DMS114 treated with DMSO at 0.1 percent for 48 hours (cell line): ENCODE data around the gene ELK4.
A peak's percentile ranks its signal among the peaks of the same experiment; 100 is the strongest.

Experiments used
- DNase-seq: peaks from one replicate; lab custom pipeline; 2025; ENCODE audit not compliant: unreplicated experiment; lab: John Stamatoyannopoulos, UW

ELK4 gene

GRCh38 chr1:205598841-205599668, 32.8 kb downstream of the ELK4 start:
- DNase-seq = no peak

DNA sequence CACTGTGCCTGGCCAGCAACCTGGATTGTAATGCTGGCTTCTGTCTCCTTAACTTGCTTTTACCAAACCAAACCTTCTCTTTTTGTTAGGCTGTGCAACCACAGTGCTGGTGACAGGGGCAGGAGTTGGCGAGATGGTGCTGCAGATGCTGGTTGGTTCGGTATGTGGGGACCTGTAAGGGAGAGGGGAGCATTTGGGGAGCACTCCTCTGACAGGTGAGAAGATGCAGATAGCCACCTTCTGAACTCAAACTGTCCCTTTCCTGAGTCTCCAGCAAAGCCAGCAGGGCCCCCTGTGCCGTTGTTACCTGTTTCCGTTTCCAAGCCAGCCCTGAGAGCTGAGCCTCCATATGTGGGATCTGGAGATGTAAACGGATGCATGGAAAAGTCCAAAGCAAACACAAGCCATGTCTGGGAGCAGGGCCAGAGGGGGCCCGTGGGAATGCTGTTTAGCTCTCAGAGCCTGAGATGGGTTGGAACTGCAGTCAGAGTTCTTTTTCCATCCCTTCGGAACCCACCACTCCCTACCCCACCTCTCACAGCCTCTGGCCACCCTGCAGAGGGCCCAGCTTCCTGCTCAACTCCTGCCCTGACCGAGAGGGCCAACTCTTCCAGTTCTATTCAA, 34.0 kb downstream of the ELK4 start:
- no peak for DNase-seq

GRCh38 chr1:205596876-205597275, 34.9 kb downstream of the ELK4 start:
- DNase-seq = no peak

DNA sequence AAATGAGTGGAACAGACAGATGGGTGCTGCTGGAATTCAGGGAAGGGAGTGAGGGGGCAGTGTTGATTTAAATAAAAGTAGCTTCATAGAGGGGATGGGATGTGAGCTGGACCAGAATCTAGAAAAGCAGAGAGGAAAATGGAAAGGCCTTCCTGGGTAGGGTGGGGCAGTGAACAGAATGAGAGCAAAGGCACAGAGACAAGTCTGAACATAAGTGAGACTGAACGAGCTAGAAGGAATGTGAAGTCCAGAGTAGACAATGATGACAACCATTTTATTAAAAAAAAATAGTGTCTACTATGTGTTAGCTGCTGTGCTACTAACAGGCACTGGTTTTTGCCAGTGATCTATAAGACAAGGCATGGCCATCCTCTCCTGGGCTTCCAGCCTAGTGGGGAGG, 36.0 kb downstream of the ELK4 start:
- no peak for DNase-seq

GRCh38 chr1:205595435-205595834, 36.4 kb downstream of the ELK4 start:
- no peak for DNase-seq

- DNase-seq = no peak
Measured at GRCh38 chr1:205594846-205595245, 37.0 kb downstream of the ELK4 start.

DNA sequence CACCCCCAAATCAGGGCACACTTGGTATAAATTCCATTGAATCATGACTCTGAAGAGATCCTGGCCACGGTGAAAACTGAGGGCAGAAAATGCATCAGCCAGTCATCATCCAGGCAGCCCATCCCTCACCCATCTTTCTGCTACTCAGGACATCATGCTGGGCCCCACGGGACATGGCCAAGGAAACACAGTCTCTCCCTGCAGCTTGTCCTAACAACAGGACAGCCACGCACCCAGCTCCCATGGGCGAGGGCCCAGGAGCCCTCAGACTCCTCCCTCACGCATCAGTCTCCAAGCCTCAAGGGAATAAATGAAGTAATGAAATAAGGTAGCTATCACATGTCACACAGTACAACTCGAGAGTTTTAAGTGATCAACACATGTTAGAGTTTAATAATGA, 37.8 kb downstream of the ELK4 start:
- no peak for DNase-seq

- no peak for DNase-seq
Measured at GRCh38 chr1:205593532-205593931, 38.3 kb downstream of the ELK4 start.

- no peak for DNase-seq
Measured at GRCh38 chr1:205592443-205593003, 39.3 kb downstream of the ELK4 start.

DNA sequence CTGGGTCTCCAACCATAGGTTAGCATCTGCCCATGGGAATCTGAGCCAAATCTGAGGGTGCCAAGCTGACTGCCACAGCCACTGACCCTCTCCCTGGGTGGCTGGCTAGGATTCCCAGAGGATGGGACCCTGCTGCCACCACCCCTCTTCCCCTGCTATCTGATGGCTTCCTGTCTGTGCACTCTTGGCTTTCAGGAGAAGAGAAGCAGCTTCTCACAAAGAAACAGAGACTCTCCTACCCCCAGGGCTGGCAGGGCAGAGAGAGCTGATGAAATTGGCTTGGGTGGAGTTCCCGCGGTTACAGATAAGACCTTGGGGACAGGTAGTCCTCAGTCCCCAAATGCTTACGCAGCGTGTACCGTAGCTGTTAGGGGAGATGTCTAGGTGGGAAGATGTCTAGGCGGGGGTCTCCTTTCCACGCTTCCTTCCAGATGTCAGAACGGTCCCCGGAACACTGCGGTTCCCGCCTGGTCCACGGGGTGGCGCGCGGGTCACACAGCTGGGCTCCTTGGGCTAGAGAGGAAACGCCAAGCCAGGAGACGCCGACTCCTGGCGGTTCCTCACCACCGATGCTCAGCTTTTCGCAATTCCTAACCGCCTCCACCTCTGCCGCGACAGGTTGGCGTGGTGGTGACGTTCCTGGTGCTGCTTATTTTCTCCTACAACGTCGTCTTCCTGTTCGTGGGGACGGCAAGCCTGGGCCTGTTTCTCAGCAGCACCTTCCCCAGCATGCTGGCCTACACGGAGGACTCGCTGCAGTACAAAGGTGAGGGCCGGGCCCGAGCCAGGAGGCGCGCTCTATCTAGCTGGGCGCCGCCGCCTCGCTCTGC, 40.1 kb downstream of the ELK4 start:
- DNase-seq = peak; percentile 71

DNA sequence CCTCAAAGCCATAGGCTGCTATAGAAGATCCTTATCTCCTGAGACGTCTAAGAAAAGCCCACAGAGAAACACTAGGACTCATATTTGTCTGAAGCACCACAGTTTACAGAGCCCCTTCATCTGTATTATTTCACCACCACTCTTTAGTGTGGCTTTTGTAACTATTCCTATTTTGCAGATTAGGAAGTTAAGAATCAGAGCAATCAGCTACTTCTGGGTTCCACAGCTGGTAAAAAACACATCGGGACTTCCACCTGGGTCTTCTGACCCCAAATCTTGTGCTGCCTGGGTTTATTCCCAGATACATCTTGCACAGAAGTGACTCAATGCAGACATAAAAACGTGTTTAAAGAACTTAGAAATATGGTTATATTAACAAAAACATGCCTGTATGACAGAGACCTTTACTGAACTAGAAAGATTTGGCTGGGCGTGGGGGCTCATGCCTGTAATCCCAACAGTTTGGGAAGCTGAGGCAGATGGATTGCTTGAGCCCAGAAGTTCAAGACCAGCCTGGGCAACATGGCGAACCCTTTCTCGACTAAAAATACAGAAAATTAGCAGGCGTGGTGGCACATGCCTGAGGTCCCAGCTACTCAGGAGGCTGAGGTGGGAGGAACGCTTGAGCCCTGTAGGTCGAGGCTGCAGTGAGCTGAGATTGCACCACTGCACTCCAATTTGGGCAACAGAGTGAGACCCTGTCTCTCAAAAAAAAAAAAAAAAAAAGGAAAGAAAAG, 40.9 kb downstream of the ELK4 start:
- DNase-seq = no peak

DNA sequence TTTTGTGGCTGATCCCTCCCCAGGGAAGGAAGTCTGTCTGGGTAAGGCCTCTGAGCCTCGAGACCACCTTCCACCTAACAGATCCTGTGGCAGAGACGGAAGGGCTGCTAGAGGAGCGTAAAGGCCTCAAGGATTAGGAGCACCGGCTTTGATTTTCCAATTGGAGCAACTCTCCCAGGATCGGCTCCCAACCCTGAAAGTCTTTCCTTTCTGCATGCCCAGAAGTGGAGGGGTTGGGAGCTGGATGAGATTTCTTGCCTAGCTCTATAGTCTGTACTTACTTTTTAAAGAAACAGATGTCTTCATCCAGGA, 41.4 kb downstream of the ELK4 start:
- no peak for DNase-seq

GRCh38 chr1:205589618-205590456, 42.0 kb downstream of the ELK4 start:
- DNase-seq = no peak

- no peak for DNase-seq
Measured at GRCh38 chr1:205589046-205589445, 42.8 kb downstream of the ELK4 start.

- DNase-seq = peak; percentile 10
Measured at GRCh38 chr1:205588636-205589035, 43.2 kb downstream of the ELK4 start.

DNA sequence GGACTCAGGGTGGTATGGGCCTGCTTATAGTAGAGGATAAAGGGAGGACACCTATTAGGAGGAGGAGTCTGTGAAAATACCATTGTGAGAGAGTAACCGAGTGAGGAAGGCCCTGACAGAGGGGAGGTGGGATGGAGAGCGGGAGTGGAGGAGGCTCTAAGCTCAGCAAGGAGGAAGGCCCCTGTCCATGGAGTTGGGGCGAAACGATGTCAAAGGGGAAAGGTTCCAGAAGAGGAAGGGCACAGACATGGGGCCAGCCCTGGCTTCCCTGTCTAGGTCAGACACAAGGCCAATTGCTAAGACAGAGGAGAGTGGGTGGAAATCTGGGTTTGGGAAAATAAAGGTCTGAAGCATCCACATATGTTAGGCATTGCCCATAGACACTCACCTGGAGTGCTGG, 44.2 kb downstream of the ELK4 start:
- DNase-seq = no peak

GRCh38 chr1:205585835-205586785, 45.7 kb downstream of the ELK4 start:
- DNase-seq = no peak

DNA sequence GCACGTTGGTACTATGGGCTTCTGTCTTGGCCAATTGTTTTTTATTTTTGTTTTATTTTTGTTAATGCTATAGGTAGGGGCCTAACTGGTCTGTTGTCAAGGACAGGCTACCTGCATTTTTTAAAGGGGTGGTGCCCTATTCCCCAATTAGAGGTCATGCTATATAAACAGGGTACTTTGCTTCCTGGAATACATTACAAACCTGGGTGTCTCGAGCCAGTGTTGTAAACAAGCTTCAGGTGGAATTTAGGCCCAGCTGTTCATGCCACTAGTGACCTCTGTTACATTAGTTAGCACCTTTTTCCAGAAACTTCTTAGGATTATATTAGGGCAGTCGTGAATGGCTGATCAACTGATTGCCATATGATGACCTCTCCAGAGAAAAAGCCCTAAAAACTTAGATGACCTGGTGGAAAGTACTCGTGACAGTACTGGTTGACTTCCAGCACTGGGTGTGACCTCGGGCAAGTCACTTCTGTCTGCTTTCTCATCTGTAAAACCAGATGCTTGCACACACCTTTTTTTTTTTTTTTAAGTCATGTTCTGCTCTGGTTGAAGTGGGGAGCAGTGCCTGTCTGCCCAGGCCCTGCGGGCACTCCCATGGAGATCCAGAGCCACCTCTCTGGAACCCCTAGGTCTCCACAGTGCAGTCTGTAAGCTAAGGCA, 46.5 kb downstream of the ELK4 start:
- no peak for DNase-seq
